Nephron (organoid): ENCODE data around the gene CATSPERB.
"Not testable (repeated sequence)": the region's sequence is repeated elsewhere in the genome, so short reads cannot be mapped to it uniquely, and the experiment has no call there.

Experiments used
- H3K27ac Mint-ChIP-seq, 3 experiments: 2 replicates each; pipeline ENCODE4 v1.8.0; 2020; ENCODE audit warnings: mixed read lengths in 3 of 3, mild to moderate bottlenecking in 2 of 3, moderate library complexity in 1 of 3
- H3K27me3 Mint-ChIP-seq: 2 replicates; pipeline ENCODE4 v1.8.0; 2021; ENCODE audit warnings: low read depth, mild to moderate bottlenecking, moderate library complexity, mixed read lengths
- H3K36me3 Mint-ChIP-seq: 2 replicates; pipeline ENCODE4 v1.8.0; 2020; ENCODE audit warnings: low read depth, mixed read lengths
- H3K4me1 Mint-ChIP-seq: 2 replicates; pipeline ENCODE4 v1.8.0; 2020; ENCODE audit warnings: mixed read lengths
- H3K4me3 Mint-ChIP-seq, 3 experiments: 2 replicates each; pipeline ENCODE4 v1.8.0; 2020; ENCODE audit warnings: mild to moderate bottlenecking in 3 of 3, mixed read lengths in 3 of 3, moderate library complexity in 2 of 3
- H3K9me3 Mint-ChIP-seq: 2 replicates; pipeline ENCODE4 v1.8.0; 2020; ENCODE audit warnings: mixed read lengths
- TF ChIP-seq, protein P1 (sequence below), 3 experiments: fragments of 200-600 bp; sonication (generic); IDR thresholded peaks; one replicate each; pipeline ENCODE4 v1.5.0; 2021; ENCODE audit warnings: antibody characterized with exemption in 3 of 3; ENCODE audit not compliant: unreplicated experiment in 3 of 3

Gene CATSPERB

DNA sequence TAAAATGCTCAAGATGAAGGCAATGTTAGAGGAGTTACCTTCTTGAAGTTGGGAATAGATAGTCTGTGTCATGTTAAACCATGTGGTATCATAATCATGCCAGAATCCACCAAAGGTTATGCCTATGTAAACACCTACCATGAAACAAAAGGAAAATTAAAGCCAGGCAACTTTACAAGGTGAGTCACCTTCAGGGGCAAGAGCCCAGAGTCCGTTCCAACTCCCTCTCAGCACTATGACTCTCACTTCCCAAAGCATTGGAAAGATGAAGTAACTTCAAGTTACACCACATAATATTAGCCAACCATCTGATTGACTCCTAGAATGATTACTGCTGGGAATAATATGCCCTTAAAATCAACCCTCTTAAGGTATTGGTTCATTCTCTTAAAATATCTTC, 38.5 kb downstream of the CATSPERB start:
- Mint-ChIP-seq H3K4me3 (no peak overlapping the region), H3K9me3 (peaks cover 35% of the 10 kb centered on the region), H3K27me3 (no peaks in the 10 kb centered on the region), H3K4me1 (no peaks in the 10 kb centered on the region), H3K36me3 (peaks cover 3% of the 10 kb centered on the region), H3K27ac (no peak overlapping the region)
- TF ChIP-seq, protein P1, sequence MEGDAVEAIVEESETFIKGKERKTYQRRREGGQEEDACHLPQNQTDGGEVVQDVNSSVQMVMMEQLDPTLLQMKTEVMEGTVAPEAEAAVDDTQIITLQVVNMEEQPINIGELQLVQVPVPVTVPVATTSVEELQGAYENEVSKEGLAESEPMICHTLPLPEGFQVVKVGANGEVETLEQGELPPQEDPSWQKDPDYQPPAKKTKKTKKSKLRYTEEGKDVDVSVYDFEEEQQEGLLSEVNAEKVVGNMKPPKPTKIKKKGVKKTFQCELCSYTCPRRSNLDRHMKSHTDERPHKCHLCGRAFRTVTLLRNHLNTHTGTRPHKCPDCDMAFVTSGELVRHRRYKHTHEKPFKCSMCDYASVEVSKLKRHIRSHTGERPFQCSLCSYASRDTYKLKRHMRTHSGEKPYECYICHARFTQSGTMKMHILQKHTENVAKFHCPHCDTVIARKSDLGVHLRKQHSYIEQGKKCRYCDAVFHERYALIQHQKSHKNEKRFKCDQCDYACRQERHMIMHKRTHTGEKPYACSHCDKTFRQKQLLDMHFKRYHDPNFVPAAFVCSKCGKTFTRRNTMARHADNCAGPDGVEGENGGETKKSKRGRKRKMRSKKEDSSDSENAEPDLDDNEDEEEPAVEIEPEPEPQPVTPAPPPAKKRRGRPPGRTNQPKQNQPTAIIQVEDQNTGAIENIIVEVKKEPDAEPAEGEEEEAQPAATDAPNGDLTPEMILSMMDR (IDR thresholded peaks at IDR 0.05; ENCODE audit: unreplicated experiment in 3 of 3) = no peak

DNA sequence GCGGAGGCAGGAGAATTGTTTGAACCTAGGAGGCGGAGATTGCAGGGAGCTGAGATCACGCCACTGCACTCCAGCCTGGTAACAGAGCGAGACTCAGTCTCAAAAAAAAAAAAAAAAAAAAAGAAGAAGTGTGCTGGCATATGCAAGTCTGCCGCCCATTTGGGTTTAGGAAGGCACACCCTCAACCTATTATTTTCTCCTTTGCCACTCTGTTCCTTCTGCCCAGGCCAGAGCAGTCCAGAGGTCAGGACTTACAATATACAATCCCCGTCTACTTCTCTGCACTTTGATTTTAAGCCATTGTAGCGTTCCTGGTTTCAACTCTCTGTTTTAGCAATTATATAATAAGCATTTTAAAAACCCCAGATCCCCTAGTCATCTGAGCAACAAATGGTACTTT, 39.8 kb downstream of the CATSPERB start:
- H3K4me1 Mint-ChIP-seq = no peaks in the 10 kb centered on the region
- peaks cover 3% of the 10 kb centered on the region for H3K36me3 Mint-ChIP-seq
- H3K27ac Mint-ChIP-seq = no peak overlapping the region
- no peaks in the 10 kb centered on the region for H3K27me3 Mint-ChIP-seq
- H3K9me3 Mint-ChIP-seq = peaks cover 26% of the 10 kb centered on the region
- H3K4me3 Mint-ChIP-seq = no peak overlapping the region
- TF ChIP-seq, protein P1 (IDR thresholded peaks at IDR 0.05; ENCODE audit: unreplicated experiment in 3 of 3) = no peak

- TF ChIP-seq, protein P1 (IDR thresholded peaks at IDR 0.05; ENCODE audit: unreplicated experiment in 3 of 3) = no peak
- H3K4me1 Mint-ChIP-seq = no peaks in the 10 kb centered on the region
- peaks cover 3% of the 10 kb centered on the region for H3K36me3 Mint-ChIP-seq
Observed at GRCh38 chr14:91689608-91690007, 42.3 kb downstream of the CATSPERB start.

DNA sequence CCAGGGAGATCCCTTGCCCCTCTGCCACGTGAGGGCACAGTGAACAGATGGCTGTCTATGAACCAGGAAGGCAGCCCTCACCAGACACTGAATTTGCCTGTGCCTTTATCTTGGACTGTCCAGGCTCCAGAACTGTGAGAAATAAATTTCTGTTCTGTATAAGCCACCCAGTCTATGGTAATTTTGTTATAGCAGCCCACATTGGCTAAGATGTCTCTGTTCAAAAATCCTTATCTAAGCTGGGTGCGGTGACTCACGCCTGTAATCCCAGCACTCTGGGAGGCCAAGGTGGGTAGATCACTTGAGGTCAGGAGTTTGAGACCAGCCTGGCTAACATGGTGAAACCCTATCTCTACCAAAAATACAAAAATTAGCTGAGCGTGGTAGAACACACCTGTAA, 44.5 kb downstream of the CATSPERB start:
- H3K4me1 Mint-ChIP-seq, H3K36me3 Mint-ChIP-seq, H3K27ac Mint-ChIP-seq, H3K27me3 Mint-ChIP-seq, H3K4me3 Mint-ChIP-seq: not testable (repeated sequence)
- peaks cover 11% of the 10 kb centered on the region for H3K9me3 Mint-ChIP-seq

More at GRCh38 chr14:91689608-91690007, 42.3 kb downstream of the CATSPERB start:
- Mint-ChIP-seq H3K9me3 (peaks cover 11% of the 10 kb centered on the region), H3K4me3 (no peak overlapping the region), H3K27me3 (no peaks in the 10 kb centered on the region), H3K27ac (no peak overlapping the region)

- peaks cover 12% of the 10 kb centered on the region for H3K9me3 Mint-ChIP-seq
- H3K36me3 Mint-ChIP-seq = peaks cover 2% of the 10 kb centered on the region
- TF ChIP-seq, protein P1 (IDR thresholded peaks at IDR 0.05; ENCODE audit: unreplicated experiment in 3 of 3) = no peak
- H3K27me3 Mint-ChIP-seq = no peaks in the 10 kb centered on the region
- H3K4me3 Mint-ChIP-seq = no peak overlapping the region
- H3K27ac Mint-ChIP-seq = no peak overlapping the region
- H3K4me1 Mint-ChIP-seq = no peaks in the 10 kb centered on the region
Observed at GRCh38 chr14:91685600-91685999, 46.3 kb downstream of the CATSPERB start.

DNA sequence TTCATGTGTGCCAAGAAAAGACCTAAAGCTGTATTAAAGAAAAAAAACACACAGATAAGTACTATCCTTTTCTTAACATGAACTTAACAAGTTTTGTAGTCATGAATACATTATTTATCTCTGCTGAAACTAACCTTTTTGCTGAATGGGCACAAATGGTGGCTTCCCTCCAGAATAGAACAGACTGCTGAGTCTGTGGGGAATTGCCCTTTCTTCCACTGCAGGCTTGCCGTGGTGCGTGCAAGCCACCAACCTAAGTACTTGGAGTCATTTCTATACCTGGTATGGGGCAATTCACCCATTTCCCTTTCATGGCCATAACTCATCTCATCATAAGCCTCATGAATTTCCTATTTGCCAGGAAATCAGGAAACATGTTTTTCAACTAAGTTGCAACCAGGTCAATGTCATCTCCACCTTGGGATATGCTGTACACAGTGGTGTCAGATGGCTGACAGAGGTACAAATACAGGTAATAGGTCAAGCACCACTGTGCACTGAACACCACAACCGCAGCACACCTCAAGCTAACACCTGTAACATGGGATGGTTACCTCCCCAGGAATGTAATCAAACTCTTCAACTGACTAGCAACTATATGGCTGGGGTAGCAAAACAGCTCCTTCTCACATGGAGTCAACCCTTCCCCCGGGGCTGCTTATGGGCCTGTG, 49.9 kb downstream of the CATSPERB start:
- Mint-ChIP-seq H3K4me1 (no peaks in the 10 kb centered on the region), H3K27ac (no peak overlapping the region), H3K9me3 (peaks cover 28% of the 10 kb centered on the region), H3K36me3 (no peaks in the 10 kb centered on the region), H3K27me3 (no peaks in the 10 kb centered on the region), H3K4me3 (no peak overlapping the region)
- TF ChIP-seq, protein P1 (IDR thresholded peaks at IDR 0.05; ENCODE audit: unreplicated experiment in 3 of 3) = no peak
